HL-60/S4 treated with retinoic acid at 250 ng/mL for 4 days and 3 days (cell line): Measurements from ENCODE around the gene RAB24.

ENCODE experiments used
- in situ Hi-C: fragments of 300-500 bp; cut with MboI; formaldehyde crosslinking; loops from 2 replicates; pipeline ENCODE4 v1.7.0; 2022; ENCODE audit warnings: low sequenced_read_pairs

The RAB24 gene

DNA sequence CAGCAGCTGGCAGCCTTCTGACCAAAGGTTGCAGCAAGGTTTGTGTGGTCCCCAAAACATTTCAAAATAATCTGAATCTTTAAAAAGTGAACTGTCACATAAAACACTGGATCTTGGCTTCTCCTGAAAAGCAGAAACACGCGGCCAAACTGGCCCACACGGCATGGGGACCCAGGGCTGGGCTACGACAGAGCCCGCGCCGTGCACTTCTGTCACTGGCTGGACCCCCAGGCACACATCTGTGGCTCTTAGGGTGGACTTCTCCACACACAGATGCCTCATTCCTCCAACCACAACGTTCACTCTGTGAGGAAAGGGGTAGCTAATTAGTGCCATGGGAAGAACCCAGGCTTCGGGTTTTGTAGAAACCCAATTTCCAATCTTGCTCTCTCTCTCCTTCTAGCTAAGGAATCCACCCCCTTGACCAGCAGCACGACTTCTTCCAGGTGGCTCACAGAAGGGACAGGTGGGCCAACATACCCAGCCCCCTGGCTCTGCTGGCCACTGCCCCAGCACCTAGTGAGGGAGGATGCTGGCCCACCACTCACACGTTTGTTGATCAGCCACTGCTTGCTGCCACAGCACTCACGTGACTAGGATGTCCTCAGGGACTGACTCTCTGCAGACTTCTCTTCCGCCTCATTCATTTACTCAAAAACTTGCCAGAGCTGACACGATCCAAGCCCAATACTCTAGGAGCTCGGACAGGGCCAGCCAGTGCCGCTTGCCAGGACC lies 30.1 kb upstream of the RAB24 start:
- in situ Hi-C loops = no loop called here

DNA sequence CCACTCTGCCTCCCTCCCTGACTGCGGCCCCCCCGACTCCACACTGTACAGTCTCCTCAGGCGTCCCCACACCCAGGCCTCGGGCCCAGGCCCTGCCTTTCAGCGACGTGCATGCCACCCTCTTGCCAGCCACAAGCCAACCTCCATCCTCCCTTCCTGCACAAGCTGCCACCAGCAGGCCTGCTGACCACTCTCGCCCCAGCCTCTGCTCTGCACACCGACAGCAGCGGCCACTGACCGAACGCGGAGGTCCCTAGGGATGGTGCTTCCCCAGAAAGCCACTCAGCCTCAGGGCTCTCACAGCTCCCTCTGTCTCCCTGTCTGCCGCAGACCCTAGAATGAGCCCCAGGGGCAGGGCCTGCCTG lies 29.4 kb upstream of the RAB24 start:
- in situ Hi-C loops = no loop called here

DNA sequence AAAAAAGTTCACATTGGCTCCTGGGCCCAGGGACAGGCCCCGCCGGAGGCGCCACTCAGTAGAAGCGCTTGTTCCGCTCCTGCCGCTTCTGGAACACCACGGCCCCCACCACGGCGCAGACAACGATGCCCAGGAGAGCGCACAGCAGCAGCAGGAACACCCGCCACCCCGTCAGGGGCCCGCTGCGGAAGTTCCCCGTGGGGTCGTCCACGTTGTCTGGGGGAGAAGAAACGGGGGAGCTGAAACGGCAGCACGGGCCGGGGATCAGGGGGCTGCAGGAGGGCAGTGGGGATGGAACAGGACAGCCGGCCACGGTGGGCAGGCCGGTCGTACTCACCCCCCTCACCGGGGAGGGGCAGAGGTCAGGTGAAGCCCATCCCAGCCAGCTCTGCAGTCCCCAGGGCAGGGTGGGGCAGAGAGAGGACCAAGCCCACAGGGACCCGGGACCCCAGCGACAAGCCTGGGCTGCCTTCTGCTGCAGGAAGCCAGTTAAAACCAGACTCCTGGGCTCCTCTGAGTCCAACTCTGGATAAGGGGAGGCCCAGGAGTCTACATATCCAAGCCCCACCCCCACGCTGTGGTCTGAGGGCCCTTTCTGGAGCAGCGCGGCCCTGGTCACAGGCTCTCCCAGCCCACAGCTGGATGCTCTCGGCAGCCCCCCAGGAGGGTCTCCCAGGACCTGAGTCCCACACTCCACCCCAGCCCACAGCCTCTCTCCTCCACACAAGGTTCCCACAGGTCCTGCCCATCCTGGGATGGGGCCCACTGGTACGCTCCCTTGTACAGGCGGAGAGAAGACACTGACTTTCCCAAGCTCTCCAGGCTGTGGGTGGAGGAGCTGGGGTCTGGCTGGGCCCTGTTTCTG lies 28.7 kb upstream of the RAB24 start:
- in situ Hi-C loops = no loop called here

DNA sequence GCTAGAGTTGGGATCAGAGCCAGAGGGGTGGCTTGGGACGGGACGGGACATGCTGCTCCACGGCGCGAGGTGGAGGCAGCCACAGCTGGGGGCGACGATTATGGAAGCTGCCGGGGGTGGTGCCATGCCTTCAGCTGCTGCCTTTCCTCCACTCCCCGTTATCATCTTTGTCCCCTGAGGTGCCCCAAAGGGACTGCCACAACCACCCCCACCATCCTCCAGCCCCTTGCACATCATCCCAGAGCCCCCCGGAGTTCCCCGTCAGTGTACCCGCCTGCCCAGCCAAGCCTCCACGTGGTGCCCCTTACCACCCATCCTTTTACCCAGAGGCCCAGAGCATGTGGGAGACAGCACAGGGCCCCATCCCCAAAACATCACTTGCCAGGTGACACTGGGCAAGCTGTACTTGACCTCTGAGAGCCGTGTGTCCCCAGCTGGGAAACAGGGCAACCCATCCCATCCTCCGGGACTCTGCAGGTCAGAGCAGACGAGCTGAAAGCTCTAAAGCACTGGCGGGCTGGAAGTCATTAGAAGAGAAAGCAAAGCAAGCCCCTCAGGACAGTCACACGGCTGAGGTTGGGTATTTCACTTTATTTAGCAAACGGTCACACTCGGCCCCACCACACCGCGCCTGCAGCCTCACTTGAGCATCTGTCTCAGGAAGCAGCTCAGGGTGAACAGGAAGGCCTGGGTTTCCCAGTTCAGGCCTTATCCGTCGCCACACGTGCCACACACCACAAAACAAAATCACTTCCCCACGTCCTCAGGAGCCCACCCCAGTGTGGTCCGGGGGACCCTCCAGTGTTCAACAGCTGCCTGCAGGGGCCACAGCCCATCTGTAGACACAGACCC lies 27.7 kb upstream of the RAB24 start:
- in situ Hi-C loops = no loop called here

DNA sequence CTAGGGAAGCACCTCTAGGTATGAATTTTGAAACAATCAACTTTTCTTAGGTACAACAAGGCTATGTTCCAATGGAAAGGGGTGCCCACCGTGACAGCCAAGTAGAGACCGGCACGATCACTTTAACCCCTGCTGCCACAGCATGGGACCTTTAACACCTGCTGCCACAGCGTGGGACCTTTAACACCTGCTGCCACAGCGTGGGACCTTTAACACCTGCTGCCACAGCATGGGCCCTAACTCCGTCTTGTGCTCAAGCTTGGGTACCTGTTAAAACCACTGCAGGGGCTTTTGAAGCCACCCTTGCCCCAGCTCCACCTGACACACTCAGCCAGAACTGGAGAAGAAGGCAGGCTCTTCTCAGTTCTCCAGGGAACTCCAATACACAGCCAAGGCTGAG lies 26.4 kb upstream of the RAB24 start:
- in situ Hi-C loops = no loop called here

DNA sequence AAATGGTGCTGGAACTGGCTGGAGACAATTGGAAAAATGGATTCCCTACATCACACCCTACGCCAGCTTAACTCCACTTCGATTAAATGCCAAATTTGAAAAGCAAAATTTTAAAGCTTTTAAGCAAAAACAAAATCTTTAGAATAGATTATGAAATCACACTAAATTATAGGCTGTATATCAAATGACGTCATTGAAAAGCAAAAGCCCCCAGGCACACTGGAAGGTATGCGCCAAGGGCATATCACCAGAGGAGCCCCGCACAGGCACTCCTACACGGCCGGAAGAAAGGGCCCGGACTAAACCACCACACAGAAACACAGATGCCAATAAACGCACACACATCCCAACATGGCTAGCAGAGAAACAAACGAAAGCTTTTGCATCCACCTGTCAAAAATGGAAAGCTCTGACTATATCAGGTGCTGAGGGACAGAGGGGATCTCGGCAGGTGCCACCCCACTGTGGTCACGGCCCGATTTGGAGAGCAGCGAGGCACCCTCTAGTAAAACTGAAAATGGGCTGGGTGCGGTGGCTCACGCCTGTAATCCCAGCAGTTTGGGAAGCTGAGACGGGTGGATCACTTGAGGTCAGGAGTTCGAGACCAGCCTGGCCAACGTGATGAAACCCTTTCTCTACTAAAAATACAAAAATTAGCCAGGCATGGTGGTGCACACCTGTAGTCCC lies 25.2 kb upstream of the RAB24 start:
- in situ Hi-C loops = no loop called here

DNA sequence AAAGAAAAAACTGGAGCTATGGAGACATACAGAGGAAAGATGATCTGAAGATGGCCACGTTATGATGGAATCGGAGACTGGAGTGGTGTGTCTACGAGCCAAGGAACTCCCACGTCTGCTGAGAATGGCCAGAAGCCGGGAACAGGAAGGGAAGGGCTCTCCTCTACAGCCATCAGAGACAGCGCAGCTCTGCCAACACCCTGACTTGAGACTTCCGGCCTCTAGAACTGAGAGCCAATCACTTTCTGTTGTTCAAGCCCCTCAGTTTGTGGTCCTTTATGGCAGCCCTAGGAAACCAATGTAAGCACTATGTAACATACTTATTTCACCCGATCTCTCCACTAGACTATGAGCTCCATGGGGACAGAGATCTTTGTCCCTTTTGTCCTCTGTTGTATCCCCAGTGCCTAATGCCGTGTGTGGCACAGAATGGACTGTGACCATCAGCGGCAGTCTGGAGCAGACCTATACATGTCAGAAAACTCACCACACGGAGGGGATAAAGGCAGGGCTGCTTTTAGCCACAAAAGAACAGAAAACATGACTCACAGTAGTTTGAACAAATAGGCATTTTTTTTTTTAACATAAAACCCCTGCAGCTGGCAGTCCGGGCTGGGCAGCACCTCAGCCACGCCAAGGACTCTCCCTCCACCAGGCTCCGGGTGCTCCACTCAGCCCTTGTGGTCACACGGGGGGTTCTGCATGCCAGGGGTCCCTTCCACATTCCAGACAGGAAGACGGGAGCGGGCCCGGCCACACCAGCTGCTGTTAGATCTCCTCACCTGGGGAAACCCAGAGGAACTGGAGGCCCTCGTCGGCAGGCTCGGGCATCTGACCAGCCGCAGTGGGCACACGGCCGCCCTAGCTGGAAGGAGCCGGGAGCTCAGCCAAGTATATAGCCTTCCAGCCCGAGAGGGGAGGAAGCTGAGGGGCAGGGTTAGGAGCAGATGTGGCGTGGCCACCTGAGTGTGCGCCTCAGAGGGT lies 24.3 kb upstream of the RAB24 start:
- in situ Hi-C loops = no loop called here

DNA sequence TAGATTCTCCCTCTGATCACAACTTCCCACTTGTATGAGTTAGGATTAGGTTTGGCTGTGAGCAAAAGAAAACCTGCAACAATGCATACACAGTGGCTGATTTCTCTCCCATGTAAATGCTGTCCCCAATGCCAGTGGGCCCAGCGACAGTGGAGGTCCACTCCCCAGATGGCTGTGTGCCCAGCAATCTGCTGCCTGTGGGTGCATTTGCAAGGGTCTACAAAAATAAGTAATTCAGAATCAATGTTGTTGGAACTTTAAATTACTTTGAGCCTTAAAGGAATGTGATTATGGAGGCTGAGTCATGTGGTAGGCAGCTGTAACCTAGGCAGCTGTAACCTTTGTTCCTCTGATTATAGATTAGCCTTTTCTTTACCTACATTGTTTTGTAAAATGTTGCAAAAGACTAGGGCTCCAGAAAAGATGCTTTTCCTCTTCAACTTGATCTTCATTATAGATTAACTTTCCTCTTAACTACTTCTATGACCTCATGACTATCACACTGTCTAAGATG lies 22.4 kb upstream of the RAB24 start:
- in situ Hi-C loops = no loop called here

DNA sequence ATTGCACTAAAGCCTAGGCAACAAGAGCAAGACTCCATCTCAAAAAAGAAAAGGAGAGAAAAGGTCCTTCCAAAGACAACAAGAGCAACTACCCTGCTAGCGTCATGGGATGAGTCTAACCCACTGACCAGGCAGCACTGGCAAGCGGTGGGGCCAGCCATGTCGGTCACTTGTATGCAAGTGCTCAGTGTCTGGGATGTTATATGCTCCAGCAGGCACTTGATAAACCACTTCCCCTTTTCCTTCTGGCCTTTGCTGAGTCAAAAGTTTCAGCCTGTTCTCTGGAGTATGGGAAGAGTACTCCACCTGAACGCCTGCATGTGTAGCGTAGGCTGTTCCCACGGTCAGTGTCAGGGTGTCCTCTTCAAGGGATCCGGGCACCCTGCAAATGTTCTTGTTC lies 17.4 kb upstream of the RAB24 start:
- in situ Hi-C loops = no loop called here

DNA sequence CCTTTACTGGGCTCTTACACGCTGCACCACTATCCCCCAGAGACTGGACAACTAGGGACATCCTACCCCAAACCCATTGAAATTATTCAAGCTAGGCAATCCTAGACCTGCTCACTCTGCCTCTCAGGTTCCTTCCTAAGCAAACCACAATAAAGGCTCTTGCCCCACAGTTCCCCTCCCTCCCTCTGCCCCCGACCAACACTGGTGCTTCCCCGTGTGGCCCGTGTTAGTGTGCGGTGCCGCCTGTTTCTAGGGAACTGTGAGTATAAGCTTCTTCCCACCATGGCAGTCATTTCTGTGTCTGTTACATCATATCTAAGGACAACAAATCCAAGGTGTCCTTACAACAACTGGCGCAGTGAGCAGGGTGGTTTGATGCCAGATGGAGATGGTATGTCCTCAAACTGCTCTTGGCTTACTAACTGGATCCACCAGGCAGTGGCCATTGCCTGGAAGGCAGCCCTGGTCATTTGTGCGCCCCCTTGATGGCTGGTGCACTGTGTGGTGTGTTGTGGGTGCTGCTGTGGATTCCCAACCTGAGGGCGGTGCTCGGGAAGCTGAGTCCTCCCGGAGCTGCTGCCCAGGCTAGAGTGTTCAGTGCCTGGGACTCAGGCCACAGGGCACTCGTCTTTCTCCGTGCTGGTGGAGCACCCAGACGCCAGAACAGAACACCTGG lies 16.5 kb upstream of the RAB24 start:
- in situ Hi-C loops = no loop called here

DNA sequence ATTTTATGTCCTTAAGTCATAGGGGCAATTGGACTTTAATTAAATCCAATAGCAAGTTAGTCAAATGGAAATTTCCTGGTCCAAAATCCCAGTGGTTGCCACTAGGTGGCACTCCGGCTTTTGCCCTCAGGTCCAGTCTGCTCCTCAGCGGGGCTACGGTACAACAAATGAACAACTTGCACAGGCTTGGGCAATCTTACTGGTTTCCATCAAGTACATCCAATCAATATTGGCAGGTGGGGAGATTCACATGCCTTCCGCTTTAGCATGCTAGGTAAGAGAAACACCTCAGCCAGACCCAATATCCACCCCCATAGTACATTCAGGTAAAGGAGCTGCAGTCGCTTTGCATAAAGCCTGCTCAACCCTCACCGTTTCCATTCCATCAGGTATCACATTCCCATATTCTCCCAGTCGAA lies 14.4 kb upstream of the RAB24 start:
- in situ Hi-C loops = no loop called here

DNA sequence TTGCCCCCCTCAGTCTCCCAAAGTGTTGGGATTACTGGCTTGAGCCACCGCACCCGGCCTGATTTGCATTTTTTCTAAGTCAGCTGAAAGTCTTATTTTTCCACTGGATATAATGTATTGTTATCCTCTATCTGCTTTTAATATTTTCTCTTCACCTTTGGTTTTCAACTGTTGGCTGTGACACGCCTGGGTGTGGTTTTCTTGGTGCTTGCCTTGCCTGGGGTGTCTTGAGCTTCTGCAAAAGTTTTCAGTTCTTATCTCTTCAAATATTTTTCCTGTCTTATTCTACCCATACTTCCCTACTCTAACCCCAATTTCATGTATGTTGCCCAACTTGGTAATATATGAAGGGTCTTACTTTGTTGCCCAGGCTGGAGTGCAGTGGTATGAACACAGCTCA lies 12.5 kb upstream of the RAB24 start:
- in situ Hi-C loops = no loop called here

DNA sequence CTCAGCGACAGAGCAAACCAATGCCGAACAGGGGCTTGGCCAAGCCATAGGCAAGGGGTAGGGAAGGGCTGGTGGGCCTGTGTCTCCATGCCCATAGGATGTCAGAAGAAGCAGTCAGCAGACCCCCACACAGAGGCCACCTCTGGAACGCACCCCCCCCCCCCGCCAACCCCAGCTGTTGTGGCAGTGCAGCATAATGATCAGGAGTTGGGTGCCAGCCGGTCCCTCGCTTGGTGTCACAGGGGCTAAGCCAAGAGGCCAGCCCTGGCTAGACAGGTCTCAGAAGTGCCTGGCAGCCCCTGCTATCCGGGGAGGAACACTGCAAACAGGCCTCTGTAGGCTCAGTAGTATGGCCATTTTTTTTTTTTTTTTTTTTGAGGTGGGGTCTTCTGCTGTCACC lies 11.9 kb upstream of the RAB24 start:
- in situ Hi-C loops = no loop called here

DNA sequence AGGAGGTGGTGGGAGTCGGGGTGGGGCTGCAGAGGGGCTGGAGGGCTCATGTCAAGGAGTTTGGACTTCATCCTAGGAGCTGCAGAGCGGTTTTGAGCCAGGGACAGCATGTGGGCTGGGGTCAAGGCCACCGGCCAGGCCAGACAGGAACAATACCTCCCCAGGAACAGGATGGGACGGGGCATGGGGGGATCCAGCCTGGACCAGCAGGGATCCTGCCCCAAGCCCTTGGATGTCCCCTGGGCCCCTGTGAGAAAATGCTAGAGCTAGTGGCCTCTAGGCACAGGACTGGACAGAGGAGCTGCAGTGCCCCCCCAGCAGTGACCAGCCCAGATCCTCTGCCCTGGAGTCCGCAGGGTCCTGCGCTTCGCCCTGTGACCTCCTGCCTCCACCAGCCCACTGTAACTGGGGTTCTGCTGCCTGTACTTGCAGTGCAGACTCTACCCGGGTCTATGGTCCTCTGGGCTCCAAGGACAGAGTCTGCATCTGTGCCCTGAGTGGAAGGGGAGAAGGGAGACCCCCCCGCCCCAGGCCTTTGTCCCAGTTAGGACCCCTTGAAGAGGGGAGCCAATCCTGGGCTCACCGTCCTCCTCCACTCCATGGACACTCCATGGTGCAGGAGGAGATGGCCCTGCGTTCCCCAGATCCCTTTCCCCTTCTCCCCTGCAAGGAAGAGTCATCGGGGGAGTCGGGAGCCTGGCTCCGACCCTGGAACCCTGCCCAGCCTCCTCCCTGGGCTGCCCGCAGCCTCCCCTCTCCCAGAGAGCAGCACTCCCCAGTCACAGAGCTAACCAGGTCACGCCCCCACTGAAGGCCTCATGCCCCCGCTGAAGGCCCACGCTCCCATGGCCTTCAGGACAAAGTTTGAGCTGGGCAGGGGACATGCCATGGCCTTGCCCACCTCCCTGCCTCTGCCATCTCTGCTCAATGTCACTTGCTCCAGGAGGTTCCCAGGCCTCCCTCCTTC lies 11.1 kb upstream of the RAB24 start:
- in situ Hi-C loops = no loop called here

DNA sequence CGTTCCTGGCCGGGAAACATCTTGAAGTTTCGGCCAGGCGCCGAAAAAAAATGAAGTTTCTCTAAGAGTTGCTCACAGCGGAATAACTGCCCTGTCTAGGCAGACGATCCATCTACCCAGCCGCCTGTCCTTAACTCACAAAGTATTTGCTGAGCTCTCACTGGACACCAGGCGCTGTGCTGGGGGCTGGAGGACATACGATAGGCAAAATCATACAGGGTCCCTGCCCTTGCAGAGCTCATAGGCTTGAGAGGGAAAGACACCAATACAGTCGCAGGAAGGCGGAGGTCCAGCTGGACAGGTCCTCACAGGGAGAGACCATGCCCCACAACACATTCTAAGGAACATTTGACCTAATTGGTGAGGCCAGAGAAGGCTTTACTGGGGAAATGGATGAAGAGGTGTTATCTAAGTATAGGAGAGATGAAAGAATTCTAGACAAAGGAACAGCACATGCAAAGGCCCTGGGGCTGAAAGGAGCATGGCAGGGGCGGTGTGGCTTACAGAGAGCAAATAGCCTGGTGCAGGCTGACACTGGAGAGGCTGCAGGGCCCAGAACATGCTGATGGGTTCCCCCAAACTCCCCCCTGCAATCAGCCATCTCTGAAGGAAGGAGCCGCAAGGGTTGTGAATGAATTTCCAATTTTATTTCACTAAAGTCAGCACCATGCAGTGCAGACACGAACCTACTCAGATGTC lies 10.2 kb upstream of the RAB24 start:
- in situ Hi-C loops = no loop called here

DNA sequence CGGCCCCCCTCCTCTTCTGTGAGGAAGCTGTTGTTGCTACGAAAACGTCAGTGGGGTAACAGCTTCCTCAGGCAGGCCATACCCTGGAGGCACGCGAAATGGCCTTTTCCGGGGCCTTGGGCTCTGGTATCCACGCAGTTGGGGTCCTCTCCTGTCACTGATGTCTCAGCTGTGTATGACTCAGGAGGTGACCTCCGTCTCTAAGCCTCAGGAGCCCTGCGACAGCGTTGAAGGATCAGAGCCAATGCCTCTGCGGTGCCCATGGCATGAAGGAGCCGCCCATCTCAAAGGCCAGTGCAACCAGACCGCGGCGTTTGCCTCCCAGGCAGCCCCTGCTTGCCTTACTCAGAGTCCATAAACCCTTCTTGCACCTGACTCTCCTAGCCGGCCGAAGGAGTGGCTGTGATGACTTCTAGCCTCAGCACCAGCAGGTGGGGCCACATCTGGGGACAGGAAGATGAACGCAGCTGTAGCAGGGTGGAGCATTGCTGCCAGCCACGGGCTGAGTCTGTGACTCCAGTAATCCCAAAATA lies 9.2 kb upstream of the RAB24 start:
- in situ Hi-C loops = no loop called here
